ENCODE data around the gene LCP1. TPM values are rescaled to one million over a fixed set of nuclear protein-coding genes. Genes with fewer than 3 reads are reported as not detected.
"Not testable (repeated sequence)": the region's sequence is repeated elsewhere in the genome, so short reads cannot be mapped to it uniquely, and the experiment has no call there.

The LCP1 gene
- total and polyA plus RNA-seq, 5 experiments from 2014 or later, result 391 to 1,034 (median 834) TPM

DNA sequence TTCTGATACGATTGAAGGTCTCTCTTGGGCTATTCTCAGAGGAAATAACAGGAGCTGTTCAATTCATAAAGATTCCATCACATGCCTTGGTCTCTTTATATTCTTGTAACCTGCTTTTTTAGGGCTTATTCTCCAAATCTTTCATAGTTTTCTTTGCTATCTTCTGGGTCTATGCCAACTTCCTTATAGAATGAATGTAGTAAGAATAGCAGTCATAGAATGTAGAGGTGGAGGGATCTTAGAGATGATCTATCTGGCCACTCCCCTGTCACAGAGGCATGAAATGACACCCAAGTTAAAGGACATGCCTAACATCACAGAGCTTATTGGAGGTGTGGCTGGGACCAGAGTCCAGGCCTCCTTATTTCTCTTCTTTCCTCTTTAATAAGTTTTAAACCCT lies 13.2 kb downstream of the LCP1 start:
- ATAC-seq (no peak), DNase-seq (no peak)
- no peaks in the 10 kb centered on the region for H3K27me3 Mint-ChIP-seq
- H3K4me1 Mint-ChIP-seq, result peaks cover 61 to 97% (median 95%) of the 10 kb centered on the region in 4 donors
- POLR2A ChIA-PET, result interaction anchor here (1.2 to 11.0 kb wide), 3 partner anchors 10 to 42 kb away, joined by 3 to 142 read pairs (median 3); partner anchors contain the start of gene LCP1
- H3K4me3 Mint-ChIP-seq, result peak overlapping the region; percentile 52 to 96 (median 76)
- H3K36me3 Mint-ChIP-seq, result peaks cover 2 to 50% (median 11%) of the 10 kb centered on the region in 3 donors
- no peaks in the 10 kb centered on the region for H3K9me3 Mint-ChIP-seq
- H3K27ac Mint-ChIP-seq, result peak overlapping the region; percentile 89 to 99 (median 96)

GRCh38 chr13:46168341-46168740 lies 13.6 kb downstream of the LCP1 start:
- Mint-ChIP-seq H3K27ac (peak overlapping the region; percentile 89 to 99 (median 96)), H3K9me3 (no peaks in the 10 kb centered on the region), H3K4me3 (peak overlapping the region; percentile 52 to 96 (median 76)), H3K4me1 (peaks cover 58 to 97% (median 92%) of the 10 kb centered on the region in 4 donors), H3K36me3 (peaks cover 6 to 46% (median 12%) of the 10 kb centered on the region in 3 donors), H3K27me3 (no peaks in the 10 kb centered on the region)
- POLR2A ChIA-PET, result interaction anchor here (1.2 to 11.0 kb wide), 3 partner anchors 11 to 42 kb away, joined by 3 to 142 read pairs (median 3); partner anchors contain the start of gene LCP1
- ATAC-seq, result peak; percentile 31 to 49
- peak in 3 of 10 donors; percentile 27 to 47 (median 41) for DNase-seq

- Mint-ChIP-seq H3K4me3 (peak overlapping the region; percentile 20 to 96 (median 76)), H3K36me3 (peaks cover 6 to 52% (median 12%) of the 10 kb centered on the region in 3 donors), H3K27ac (peak overlapping the region; percentile 89 to 99 (median 96)), H3K4me1 (peaks cover 51 to 87% (median 83%) of the 10 kb centered on the region in 4 donors), H3K9me3 (peaks cover 0 to 3% (median 0%) of the 10 kb centered on the region in 9 donors), H3K27me3 (no peaks in the 10 kb centered on the region)
- POLR2A ChIA-PET, result interaction anchor here (0.5 to 11.0 kb wide), 2 partner anchors 9 to 12 kb away, joined by 9 to 142 read pairs; partner anchors contain the start of gene LCP1
- DNase-seq, result no peak
- no peak for ATAC-seq
These were observed 14.9 kb downstream of the LCP1 start for GRCh38 chr13:46166947-46167610.

- Mint-ChIP-seq H3K27ac (peak overlapping the region; percentile 86 to 98 (median 90)), H3K9me3 (peaks cover 0 to 3% (median 0%) of the 10 kb centered on the region in 9 donors), H3K27me3 (no peaks in the 10 kb centered on the region), H3K36me3 (peaks cover 11 to 59% (median 12%) of the 10 kb centered on the region in 3 donors), H3K4me3 (peak overlapping the region in 9 of 10 donors; percentile 50 to 76 (median 66)), H3K4me1 (peaks cover 50 to 87% (median 83%) of the 10 kb centered on the region in 4 donors)
- no peak for DNase-seq
- no peak for ATAC-seq
- POLR2A ChIA-PET, result interaction anchor here (0.6 to 11.0 kb wide), 2 partner anchors 13 to 335 kb away, joined by 6 to 142 read pairs; partner anchors contain the start of gene LCP1
These were observed 15.8 kb downstream of the LCP1 start for GRCh38 chr13:46166224-46166584.

- no peaks in the 10 kb centered on the region for H3K27me3 Mint-ChIP-seq
- peaks cover 47 to 86% (median 82%) of the 10 kb centered on the region in 4 donors for H3K4me1 Mint-ChIP-seq
- ATAC-seq, result peak in 1 of 2 donors; percentile 26
These were observed 16.3 kb downstream of the LCP1 start for GRCh38 chr13:46165485-46166223.

DNA sequence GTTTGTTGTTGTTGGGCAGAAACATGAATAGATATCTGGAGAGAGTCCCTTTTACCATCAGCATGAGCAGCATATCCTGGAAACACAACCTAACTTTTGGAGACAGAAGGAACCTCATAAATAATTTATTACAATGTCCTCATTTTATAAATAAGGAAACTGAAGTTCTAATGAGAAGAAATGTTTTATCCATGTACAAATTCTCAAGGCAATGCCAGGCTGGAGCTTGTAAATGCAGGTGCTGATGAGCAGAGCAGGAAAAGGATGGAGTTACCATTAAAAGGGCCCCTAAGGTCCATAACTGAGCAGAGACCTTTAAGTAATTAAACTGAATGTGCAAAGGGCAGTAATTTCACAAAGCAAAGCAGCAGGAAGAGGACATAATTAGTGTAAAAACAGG lies 17.3 kb downstream of the LCP1 start:
- H3K27ac Mint-ChIP-seq, result peak overlapping the region; percentile 51 to 96 (median 88)
- ATAC-seq (no peak), DNase-seq (no peak)
- POLR2A ChIA-PET, result interaction anchor here (1.0 to 11.0 kb wide), 2 partner anchors 14 to 46 kb away, joined by 3 to 142 read pairs; partner anchors contain the start of gene LCP1
- H3K4me3 Mint-ChIP-seq, result peak overlapping the region in 9 of 10 donors; percentile 48 to 76 (median 62)
- peaks cover 0 to 3% (median 0%) of the 10 kb centered on the region in 9 donors for H3K9me3 Mint-ChIP-seq
- peaks cover 11 to 60% (median 12%) of the 10 kb centered on the region in 3 donors for H3K36me3 Mint-ChIP-seq
- H3K27me3 Mint-ChIP-seq, result no peaks in the 10 kb centered on the region
- peaks cover 48 to 86% (median 82%) of the 10 kb centered on the region in 4 donors for H3K4me1 Mint-ChIP-seq

More at GRCh38 chr13:46165485-46166223, 16.3 kb downstream of the LCP1 start:
- Mint-ChIP-seq H3K27ac (peak overlapping the region; percentile 86 to 98 (median 92)), H3K4me3 (peak overlapping the region in 8 of 10 donors; percentile 52 to 76 (median 65)), H3K36me3 (peaks cover 11 to 59% (median 12%) of the 10 kb centered on the region in 3 donors), H3K9me3 (peaks cover 0 to 3% (median 0%) of the 10 kb centered on the region in 9 donors)
- POLR2A ChIA-PET, result interaction anchor here (0.6 to 11.0 kb wide), 4 partner anchors 13 to 371 kb away, joined by 3 to 142 read pairs (median 4); partner anchors contain the start of gene LCP1
- no peak for DNase-seq

- Mint-ChIP-seq H3K4me3 (peak overlapping the region in 1 of 10 donors; percentile 57), H3K4me1 (peaks cover 45 to 77% (median 76%) of the 10 kb centered on the region in 4 donors), H3K36me3 (peaks cover 12 to 68% (median 16%) of the 10 kb centered on the region in 3 donors), H3K27ac (peak overlapping the region in 8 of 10 donors; percentile 31 to 96 (median 78))
- POLR2A ChIA-PET, result interaction anchor here (4.7 to 11.0 kb wide), 2 partner anchors 8 to 16 kb away, joined by 32 to 142 read pairs; partner anchors contain the start of gene LCP1
- not testable (repeated sequence) for ATAC-seq, DNase-seq, H3K9me3 Mint-ChIP-seq, H3K27me3 Mint-ChIP-seq
These were observed 19.2 kb downstream of the LCP1 start for GRCh38 chr13:46162741-46163140.

GRCh38 chr13:46160471-46161066 lies 21.4 kb downstream of the LCP1 start:
- Mint-ChIP-seq H3K4me3 (peak overlapping the region; percentile 49 to 85 (median 75)), H3K27me3 (no peaks in the 10 kb centered on the region), H3K36me3 (peaks cover 12 to 72% (median 26%) of the 10 kb centered on the region in 3 donors), H3K9me3 (peaks cover 0 to 3% (median 0%) of the 10 kb centered on the region in 9 donors), H3K4me1 (peaks cover 31 to 57% (median 56%) of the 10 kb centered on the region in 4 donors), H3K27ac (peak overlapping the region; percentile 81 to 98 (median 92))
- ATAC-seq, result peak; percentile 78 to 84
- POLR2A ChIA-PET, result interaction anchor here (0.6 to 4.7 kb wide), 9 partner anchors 11 to 161 kb away, joined by 3 to 32 read pairs (median 7); partner anchors contain the start of gene LCP1
- DNase-seq, result peak in 7 of 10 donors; percentile 34 to 80 (median 49)

DNA sequence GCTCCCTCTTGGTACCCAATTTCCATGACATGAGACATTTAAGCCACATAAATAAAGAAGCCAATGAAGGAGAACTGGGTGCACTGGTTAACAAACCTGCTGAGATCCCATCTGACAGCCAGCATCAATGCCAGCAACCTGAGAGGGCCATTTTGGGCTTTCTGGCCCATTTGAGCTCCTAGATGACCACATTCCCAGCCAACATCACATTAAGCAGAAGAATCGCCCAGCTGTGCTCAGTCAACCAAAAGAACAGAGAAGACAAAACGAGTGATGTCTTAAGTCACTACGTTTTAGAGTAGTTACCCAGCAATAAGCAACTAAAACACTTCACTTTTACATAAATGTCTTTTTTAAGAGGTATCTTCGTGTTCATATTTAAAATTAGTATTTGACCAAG lies 21.9 kb downstream of the LCP1 start:
- Mint-ChIP-seq H3K4me3 (peak overlapping the region; percentile 18 to 85 (median 70)), H3K4me1 (peaks cover 29 to 54% (median 53%) of the 10 kb centered on the region in 4 donors), H3K27me3 (no peaks in the 10 kb centered on the region), H3K27ac (peak overlapping the region; percentile 81 to 98 (median 92)), H3K9me3 (peaks cover 0 to 3% (median 0%) of the 10 kb centered on the region in 9 donors), H3K36me3 (peaks cover 12 to 76% (median 26%) of the 10 kb centered on the region in 3 donors)
- POLR2A ChIA-PET, result interaction anchor here (0.6 to 4.7 kb wide), 11 partner anchors 9 to 161 kb away, joined by 3 to 32 read pairs (median 4); partner anchors contain the start of gene LCP1
- no peak for DNase-seq
- peak in 1 of 2 donors; percentile 24 for ATAC-seq

DNA sequence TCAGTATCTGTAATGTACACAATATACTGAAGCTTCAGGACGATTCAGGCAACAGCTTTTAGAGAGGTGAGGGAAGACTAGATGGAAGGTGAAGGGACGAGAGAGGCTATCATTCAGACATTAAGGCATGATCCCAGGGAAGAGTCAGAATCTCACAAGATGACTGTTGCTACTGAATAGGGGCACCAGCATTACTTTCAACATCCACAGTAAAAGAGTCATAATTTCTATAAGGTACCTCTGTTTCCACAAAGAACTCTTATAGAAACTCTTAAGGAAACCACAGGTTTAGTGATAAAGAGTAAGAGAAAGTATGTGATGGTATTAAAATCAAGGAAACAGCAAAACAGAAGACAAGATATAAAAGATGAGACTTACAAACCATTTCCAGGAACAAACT lies 23.0 kb downstream of the LCP1 start:
- DNase-seq, result no peak
- Mint-ChIP-seq H3K4me3 (peak overlapping the region in 3 of 10 donors; percentile 15 to 51 (median 31)), H3K27me3 (no peaks in the 10 kb centered on the region), H3K36me3 (peaks cover 2 to 80% (median 32%) of the 10 kb centered on the region in 3 donors), H3K27ac (peak overlapping the region in 9 of 10 donors; percentile 30 to 98 (median 91)), H3K4me1 (peaks cover 28 to 49% (median 45%) of the 10 kb centered on the region in 4 donors), H3K9me3 (peaks cover 0 to 3% (median 0%) of the 10 kb centered on the region in 9 donors)
- POLR2A ChIA-PET, result interaction anchor here (1.0 to 2.9 kb wide), 3 partner anchors 8 to 24 kb away, joined by 3 to 16 read pairs (median 3); partner anchors contain the start of gene LCP1
- ATAC-seq, result no peak

DNA sequence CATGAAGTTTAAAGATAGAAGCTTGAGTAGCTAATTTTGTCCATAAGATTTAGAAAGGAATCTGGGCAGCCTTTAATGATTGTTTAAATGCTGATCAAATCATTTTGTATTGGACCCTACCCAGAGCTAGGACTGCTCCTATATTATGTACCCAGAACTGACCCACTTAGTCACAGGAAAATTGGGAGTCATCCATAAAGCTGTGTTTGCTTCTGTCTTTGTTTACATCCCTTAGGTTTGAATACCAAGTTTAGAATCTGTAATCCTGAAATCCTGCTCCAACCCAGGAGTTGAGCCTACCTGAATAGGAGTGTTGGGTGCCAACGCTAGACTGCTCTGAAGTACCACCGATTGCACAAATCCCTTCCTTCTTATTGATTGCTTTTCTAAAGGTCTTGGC lies 23.8 kb downstream of the LCP1 start:
- H3K36me3 Mint-ChIP-seq, result peaks cover 0 to 85% (median 28%) of the 10 kb centered on the region in 3 donors
- ATAC-seq, result no peak
- POLR2A ChIA-PET, result interaction anchor here (0.7 kb wide), 1 partner anchor 9 kb away, joined by 9 read pairs; no protein-coding TSS in a partner anchor
- H3K4me1 Mint-ChIP-seq, result peaks cover 25 to 48% (median 41%) of the 10 kb centered on the region in 4 donors
- no peak for DNase-seq
- H3K27me3 Mint-ChIP-seq, result no peaks in the 10 kb centered on the region
- H3K9me3 Mint-ChIP-seq, result peaks cover 0 to 3% (median 0%) of the 10 kb centered on the region in 9 donors
- peak overlapping the region in 7 of 10 donors; percentile 19 to 91 (median 40) for H3K27ac Mint-ChIP-seq
- no peak overlapping the region for H3K4me3 Mint-ChIP-seq

Data from naive thymus-derived CD8-positive, alpha-beta T cell (primary cell).